ENCODE results near the gene CTIF.

Gene CTIF

DNA sequence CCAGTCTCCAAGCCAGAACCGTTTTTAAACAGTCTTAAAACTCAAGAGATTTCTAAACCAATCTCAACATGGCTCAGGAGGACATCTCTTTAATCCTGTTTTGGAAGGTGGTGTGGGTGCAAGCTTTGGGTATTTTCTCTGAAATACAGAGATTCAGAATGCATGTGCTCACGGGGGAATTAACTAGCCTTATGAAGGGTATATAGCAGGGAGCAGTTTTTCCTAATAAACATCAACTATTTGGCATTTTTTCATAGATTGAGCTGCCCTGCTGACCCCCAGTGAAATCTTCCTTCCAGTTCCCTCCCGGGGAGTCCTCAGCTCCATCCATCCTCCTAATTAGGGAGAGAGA, 289.3 kb downstream of the CTIF start:
- DNase-seq: no peak

- DNase-seq: peak; percentile 36
These were observed 290.0 kb downstream of the CTIF start for GRCh38 chr18:48828691-48829442.

GRCh38 chr18:48829443-48830149, 290.8 kb downstream of the CTIF start:
- no peak for DNase-seq

DNA sequence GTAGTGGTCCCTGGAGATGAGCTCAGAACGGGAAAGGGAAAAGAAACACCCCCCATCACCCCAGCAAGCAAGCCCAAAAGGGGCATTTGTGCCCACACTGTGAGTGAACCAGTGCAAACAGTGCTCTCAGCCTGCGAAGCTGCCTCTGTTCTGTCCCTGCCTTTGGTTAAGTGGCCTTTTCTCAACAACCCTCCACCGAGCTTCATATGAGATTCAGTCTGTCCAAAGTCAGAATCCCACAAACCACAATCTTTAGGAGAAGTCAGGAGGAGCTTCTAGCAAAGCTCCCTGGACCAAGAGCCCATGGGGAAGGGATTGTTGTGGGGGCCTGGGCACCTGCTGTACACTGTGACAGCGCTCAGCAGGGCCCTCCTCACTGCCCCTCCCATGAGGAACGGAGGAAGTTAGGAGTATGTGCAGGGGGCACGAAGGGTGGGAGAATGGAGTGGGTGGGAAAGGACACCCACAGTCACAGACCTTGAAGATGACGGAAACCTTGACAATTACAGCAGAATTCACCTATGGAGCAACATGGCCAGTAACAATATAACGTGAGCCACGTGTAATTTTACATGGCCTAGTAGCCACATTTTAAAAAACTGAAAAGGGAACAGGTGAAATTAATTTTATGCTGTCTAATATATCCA, 292.4 kb downstream of the CTIF start:
- DNase-seq: no peak

- DNase-seq: no peak
These were observed 293.0 kb downstream of the CTIF start for GRCh38 chr18:48831802-48832201.

DNA sequence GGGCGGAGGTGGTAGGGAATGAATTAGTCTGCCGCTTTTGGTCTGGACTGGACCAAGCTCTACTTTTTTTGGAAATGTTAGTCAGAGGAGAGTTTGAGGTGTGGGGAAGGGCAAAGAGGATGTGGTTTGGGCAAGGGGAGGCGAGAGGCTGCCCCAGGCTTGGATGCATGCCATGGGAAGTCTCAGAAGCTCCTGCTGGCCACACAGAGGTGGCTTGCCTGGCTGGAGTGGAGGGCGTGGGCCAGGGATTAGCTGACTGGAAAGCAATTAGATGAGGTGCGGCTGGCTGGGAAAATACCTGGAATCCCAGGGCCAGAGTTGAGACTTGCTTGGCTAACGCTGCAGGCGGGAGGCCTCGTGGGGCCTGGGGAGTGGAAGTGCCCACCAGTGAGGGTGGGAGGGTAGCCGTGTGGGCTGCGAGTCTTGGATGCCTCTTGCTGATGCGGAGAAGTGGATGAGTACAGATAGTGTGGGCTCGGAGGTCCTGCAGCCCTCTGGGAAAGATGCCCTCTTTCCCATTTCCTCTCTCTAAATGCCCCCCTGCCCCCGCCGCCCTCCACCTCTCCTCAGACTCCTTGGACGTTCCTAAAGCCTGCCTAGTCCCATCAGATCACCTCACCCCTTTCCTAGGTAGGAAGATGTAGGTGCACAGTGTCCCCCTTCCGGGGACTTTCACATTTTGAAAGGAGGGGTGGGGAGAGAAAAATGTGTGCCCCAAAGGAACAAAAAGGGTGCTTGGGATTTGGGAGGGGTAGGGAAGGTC, 294.3 kb downstream of the CTIF start:
- DNase-seq: no peak

- DNase-seq: no peak
These were observed 295.0 kb downstream of the CTIF start for GRCh38 chr18:48833701-48834412.

DNA sequence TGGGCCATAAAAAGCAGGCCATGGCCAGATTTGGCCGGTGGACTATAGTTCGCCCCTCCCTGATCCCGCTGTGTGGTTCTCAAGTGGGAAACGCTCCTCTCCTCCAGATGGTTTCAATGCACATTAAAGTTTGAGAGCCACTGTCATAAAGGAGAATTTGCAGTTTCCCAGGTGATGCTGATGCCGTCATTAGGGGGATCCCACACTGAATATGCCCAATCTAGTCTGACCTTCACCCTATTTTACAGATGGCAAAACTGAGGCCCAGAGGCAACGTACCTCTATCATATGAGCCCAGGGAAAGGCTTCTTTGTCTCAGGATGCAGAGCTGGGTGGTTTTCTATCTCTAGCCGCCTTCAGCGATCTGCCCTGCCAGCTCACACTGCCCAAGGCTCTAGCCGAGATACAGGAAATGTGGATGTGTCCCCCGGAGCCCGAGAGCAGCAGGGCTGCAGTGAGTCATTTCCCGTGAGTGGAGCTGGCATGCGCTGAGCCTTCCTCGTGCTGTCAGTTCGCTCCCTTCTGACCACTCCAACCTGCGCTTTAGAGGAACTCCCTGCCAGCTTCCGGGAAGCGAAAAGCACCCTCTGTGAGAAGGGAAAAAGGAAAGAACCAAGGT, 295.7 kb downstream of the CTIF start:
- no peak for DNase-seq

- no peak for DNase-seq
These were observed 296.3 kb downstream of the CTIF start for GRCh38 chr18:48835119-48835518.

- no peak for DNase-seq
These were observed 296.9 kb downstream of the CTIF start for GRCh38 chr18:48835745-48836170.

GRCh38 chr18:48836231-48836805, 297.5 kb downstream of the CTIF start:
- DNase-seq: no peak

GRCh38 chr18:48836806-48837615, 298.2 kb downstream of the CTIF start:
- no peak for DNase-seq

GRCh38 chr18:48837676-48838075, 298.8 kb downstream of the CTIF start:
- DNase-seq: no peak

DNA sequence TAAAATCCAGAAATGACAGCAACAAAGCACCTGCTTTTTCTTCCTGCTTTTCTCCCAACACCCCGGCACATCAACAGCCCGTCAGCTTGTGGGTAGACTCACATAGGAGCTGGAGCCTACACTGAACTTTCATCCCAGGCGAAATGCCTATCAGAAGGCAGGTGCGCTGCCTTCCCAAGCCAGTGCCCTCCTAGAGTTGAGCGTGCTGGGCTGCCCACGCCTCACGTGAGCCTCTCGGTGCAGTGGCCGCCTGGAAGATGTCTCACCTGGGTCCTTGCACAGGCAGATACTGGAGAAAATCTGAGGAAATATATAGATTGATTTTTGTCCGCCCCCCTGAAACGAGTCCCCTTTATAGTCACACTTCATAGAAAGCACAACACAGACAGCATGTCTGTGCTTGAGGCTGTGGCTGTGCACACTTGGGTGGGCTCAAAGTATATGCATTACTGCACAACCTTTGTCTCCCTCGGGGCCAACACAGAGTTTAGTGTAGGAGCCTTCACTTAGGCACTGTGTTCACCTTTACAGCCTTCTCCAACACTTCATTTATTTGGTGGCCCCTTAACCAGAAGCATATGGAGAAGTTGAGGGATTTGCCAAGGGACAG, 299.4 kb downstream of the CTIF start:
- DNase-seq: no peak

GRCh38 chr18:48838921-48839818, 300.3 kb downstream of the CTIF start:
- no peak for DNase-seq

GRCh38 chr18:48839819-48840490, 301.1 kb downstream of the CTIF start:
- DNase-seq: no peak

GRCh38 chr18:48840491-48840877, 301.7 kb downstream of the CTIF start:
- no peak for DNase-seq

GRCh38 chr18:48841381-48842258, 302.8 kb downstream of the CTIF start:
- no peak for DNase-seq
